GM19099 (cell line): ENCODE data around the gene VARS2.
A peak's percentile ranks its signal among the peaks of the same experiment; 100 is the strongest.

ENCODE experiments used
- POLR2A ChIP-seq: IDR thresholded peaks from 3 replicates; pipeline ENCODE4 v1.6.1; 2011; ENCODE audit warnings: low read depth; ENCODE audit not compliant: insufficient read length; ENCODE audit errors: extremely low read depth

The VARS2 gene

GRCh38 chr6:30907758-30908591, 6.1 kb upstream of the VARS2 start, which contains the start of gene GTF2H4:
TSS of gene GTF2H4 (plus strand) at chr6:30908207.
- peak; percentile 55 for TF ChIP-seq POLR2A

DNA sequence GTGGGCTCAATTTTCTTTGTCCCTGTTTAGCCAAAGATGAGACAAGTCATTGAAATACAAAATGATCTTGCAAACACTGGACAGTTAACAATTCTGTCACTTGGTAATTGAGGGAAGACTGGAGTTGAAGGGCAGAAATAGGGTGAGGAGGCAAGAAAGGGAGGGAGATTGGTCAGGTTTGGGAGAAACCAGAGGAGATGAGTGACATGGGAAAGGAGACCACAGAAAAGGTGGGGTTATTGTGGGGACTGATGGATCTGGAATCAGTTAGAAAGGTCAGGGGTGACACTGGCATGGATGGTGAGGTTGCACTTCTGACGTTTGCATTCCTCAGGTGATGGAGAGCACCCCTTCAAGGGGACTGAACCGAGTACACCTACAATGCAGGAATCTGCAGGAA, 5.3 kb upstream of the VARS2 start:
- no peak for TF ChIP-seq POLR2A

DNA sequence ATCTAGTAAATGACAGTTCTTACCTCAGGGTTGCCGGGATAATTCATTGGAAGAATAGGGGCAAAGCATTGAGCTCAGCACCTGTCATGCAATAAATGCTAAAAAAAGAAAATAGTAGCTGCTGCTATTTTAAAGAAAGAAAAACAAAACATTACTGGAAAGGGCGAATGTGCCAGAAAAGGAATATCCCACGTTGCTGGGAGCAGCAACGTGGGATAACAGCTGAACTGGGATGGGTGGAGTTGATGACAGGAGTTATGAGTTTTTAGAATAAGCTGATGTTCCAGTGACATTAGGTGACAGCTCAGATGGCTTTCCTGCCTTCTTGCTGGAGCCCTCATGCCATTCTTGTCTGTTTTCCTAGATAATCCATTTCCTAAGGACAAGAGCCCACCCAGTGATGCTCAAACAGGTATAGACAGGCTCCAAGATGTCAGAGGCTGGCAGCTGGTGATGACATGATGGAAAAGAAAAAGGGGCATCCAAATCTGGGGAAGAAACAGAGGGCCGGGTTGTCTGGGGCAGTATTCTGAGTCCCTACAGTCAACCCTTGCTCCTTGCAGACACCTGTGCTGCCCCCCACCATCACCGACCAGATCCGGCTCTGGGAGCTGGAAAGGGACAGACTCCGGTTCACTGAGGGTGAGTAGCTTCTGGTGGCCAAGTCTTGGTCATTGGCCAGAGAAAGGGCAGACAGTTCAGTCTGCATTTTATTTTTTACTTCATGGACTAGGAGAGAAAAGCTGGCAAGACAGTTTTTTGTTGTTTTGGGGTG, 1.1 kb upstream of the VARS2 start:
- TF ChIP-seq POLR2A = no peak

DNA sequence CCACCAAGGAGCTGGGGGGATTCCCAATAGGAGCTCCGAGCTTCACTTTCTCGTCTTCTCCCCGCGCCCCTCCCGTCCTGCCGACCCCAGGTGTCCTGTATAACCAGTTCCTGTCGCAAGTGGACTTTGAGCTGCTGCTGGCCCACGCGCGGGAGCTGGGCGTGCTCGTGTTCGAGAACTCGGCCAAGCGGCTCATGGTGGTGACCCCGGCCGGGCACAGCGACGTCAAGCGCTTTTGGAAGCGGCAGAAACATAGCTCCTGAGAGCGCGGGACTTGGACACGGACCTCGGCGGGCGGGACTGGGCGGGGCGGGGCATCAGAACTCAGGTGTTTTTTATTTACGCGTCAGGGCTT, 340 bp upstream of the VARS2 start:
- no peak for TF ChIP-seq POLR2A

DNA sequence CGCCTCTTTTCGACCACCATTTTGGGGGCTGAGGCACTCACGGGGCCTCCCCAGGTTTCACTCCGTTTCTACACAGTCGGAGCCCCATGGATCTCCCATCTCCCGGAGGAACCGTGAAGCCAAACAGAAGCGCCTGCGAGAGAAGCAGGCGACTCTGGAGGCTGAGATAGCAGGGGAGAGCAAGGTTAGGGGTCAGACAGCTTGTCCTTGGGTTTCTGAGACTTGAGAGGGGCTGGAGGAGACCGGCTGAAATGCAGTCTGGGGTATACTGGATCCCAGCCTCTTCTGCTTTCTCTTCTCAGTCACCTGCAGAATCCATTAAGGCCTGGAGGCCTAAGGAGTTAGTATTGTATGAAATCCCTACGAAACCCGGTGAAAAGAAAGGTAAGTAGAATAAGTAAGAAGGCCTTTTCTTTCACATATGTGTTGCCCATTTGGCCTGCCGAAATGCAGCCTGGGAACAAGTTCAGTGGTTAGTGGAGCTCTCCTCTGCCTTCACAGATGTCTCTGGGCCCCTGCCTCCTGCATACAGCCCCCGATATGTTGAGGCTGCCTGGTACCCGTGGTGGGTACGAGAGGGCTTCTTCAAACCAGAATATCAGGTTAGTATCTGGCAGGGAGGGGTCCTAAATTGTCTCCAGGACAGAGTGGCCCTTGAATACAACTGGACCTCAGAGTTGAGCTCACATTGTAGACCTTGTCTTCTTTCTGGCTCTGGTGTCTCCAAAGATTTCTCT, 984 bp downstream of the VARS2 start:
- TF ChIP-seq POLR2A = no peak

- TF ChIP-seq POLR2A = no peak
Measured at GRCh38 chr6:30915591-30915946, 1.5 kb downstream of the VARS2 start.

GRCh38 chr6:30917041-30917440, 3.0 kb downstream of the VARS2 start:
- TF ChIP-seq POLR2A = no peak

- no peak for TF ChIP-seq POLR2A
Measured at GRCh38 chr6:30917487-30917886, 3.4 kb downstream of the VARS2 start.

DNA sequence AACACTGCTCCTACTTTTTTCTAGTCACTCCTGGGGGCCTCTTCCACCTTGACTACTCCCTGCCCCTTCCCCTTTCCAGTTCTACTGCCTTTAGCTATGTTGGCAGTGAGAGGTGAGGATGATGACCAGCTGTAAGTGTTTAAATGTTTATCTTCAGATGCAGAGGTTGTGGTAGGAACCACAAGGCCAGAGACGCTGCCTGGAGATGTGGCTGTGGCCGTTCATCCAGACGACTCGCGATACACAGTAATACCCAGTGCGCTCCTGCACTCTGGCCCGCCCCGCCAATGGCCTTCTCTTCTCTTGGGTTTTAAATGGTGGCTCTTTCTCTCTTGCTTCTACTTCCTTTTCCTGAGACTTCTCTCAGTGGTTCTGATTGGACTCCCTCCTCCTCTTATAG, 4.6 kb downstream of the VARS2 start:
- no peak for TF ChIP-seq POLR2A

DNA sequence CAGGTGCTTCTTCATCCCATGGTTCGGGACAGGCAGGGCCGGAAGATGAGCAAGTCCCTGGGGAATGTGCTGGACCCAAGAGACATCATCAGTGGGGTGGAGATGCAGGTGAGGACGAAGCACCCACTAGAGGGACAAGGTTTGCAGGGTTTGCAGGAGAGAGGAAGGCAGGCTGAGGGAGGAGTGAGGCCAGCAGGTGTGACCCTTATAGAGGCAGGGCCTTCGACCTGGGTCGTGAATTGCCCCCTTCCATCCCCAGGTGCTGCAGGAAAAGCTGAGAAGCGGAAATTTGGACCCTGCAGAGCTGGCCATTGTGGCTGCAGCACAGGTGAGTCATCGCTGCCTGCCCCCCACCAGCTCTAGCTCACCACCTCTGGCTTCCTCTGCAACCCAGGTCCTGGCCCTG, 8.4 kb downstream of the VARS2 start:
- TF ChIP-seq POLR2A = no peak

- no peak for TF ChIP-seq POLR2A
Measured at GRCh38 chr6:30926644-30927043, 12.6 kb downstream of the VARS2 start.

DNA sequence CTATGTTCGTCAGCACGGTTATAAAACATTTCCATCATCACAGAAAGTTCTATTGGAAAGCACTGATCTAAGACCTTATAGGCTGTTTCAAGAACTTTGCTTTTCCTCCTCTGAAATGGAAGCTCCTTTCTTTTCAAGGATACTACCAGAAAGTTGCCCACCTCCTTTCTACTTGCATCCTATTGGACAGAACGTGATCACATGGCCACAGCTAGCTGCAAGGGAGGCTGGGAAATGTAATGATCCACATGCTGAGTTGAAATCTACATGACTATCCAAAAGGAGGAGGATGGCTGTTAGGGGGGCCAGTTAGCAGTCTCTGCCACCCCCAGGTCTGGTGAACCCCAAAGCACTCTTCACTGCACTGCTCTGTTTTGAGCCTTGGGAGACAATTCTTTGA, 14.6 kb downstream of the VARS2 start:
- TF ChIP-seq POLR2A = no peak

GRCh38 chr6:30930506-30930905, 16.5 kb downstream of the VARS2 start:
- no peak for TF ChIP-seq POLR2A

- TF ChIP-seq POLR2A = no peak
Measured at GRCh38 chr6:30931272-30931671, 17.2 kb downstream of the VARS2 start.

DNA sequence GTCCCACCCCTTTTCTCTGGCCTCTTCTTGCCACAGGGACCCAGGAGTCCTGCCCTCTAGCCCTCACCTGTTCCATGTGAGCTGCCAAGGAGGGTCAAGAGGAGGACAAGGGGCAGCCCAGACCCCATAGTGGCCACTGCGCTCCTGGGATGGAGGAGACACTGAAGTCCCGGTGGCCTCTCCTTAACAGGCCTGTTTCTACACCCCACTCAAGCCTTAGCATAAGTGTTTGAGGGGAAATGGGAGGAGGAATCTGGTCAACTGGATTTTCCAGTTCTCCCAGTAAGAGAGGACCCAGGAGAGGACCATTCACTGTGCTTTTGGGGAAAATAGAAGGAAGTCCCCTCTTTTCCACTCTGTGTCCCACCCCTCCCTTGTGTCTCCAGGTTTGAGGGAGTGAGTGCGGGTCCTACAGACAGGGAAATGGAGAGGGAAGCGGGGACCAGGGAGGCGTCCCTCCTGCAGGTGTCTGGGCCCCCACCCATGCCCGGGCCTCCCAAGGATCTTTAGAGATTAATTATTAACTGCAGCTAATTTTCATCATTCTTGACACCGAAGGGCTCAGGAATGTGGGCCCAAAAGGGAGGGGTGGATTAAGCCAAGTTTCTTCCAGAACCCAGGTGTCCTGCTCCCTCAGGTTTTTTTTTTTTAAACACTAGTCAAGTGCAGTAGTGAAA, 18.1 kb downstream of the VARS2 start, which contains the start of gene SFTA2:
TSS of gene SFTA2 (minus strand) at position 202 of the 677 bp plus-strand sequence. CDS start at position 128, 74 bp downstream.
- TF ChIP-seq POLR2A = no peak
